ENCODE results near the gene GNPTAB. TPM values are rescaled to one million over a fixed set of nuclear protein-coding genes. Genes with fewer than 3 reads are reported as not detected.

The GNPTAB gene
- total RNA-seq, 4 donors from 2014 or later = 10.7 to 30.3 (median 16.2) TPM

- H3K9me3 ChIP-seq = no peaks in the 10 kb centered on the region
- TF ChIP-seq CTCF (IDR thresholded peaks at IDR 0.05 in 4 of 5, conservative IDR thresholded peaks at IDR 0.05 in 1 of 5) (no peak), POLR2A (IDR thresholded peaks at IDR 0.05) (peak; percentile 10 to 56)
- intact Hi-C loops (cut with DNase I; ENCODE audit: low total_unique reads) (loop anchor here (2.0 to 5.0 kb wide), 4 partner anchors 80 to 289 kb away; partner anchors contain the start of gene ARL1), in situ Hi-C loops (cut with MboI; ENCODE audit: low sequenced_read_pairs in 4 of 4) (no loop called here)
- H3K27ac ChIP-seq = peak overlapping the region; percentile 96 to 98 (median 96)
- peaks cover 34 to 37% of the 10 kb centered on the region in 2 donors for H3K4me1 ChIP-seq
- H3K27me3 ChIP-seq = no peaks in the 10 kb centered on the region
- H3K36me3 ChIP-seq = no peaks in the 10 kb centered on the region
- H3K4me3 ChIP-seq = peak overlapping the region; percentile 72 to 94 (median 84)
- peak; percentile 68 to 69 for ATAC-seq
- peak; percentile 87 to 93 for DNase-seq
Observed at GRCh38 chr12:101696251-101697196, 134.2 kb downstream of the GNPTAB start.

- peak overlapping the region; percentile 96 to 98 (median 96) for H3K27ac ChIP-seq
- no peaks in the 10 kb centered on the region for H3K9me3 ChIP-seq
- intact Hi-C loops (cut with DNase I; ENCODE audit: low total_unique reads) (loop anchor here (2.0 to 5.0 kb wide), 4 partner anchors 79 to 288 kb away; partner anchors contain the start of gene ARL1), in situ Hi-C loops (cut with MboI; ENCODE audit: low sequenced_read_pairs in 4 of 4) (no loop called here)
- TF ChIP-seq POLR2A (IDR thresholded peaks at IDR 0.05) (no peak), CTCF (IDR thresholded peaks at IDR 0.05 in 4 of 5, conservative IDR thresholded peaks at IDR 0.05 in 1 of 5) (no peak)
- no peak overlapping the region for H3K4me3 ChIP-seq
- H3K27me3 ChIP-seq = no peaks in the 10 kb centered on the region
- H3K36me3 ChIP-seq = no peaks in the 10 kb centered on the region
- peaks cover 26 to 29% of the 10 kb centered on the region in 2 donors for H3K4me1 ChIP-seq
- DNase-seq (no peak), ATAC-seq (peak in 1 of 2 donors; percentile 5)
Observed at GRCh38 chr12:101695706-101696105, 135.1 kb downstream of the GNPTAB start.

Other genes with a start within 250 kb of the GNPTAB start
- gene MYBPC1, start 236.0 kb downstream of the GNPTAB start, total RNA-seq = 1,000 to 10,000 TPM; 2,958 to 5,874 (median 4,932) TPM
- 10 to 100 TPM; 32.3 to 67.3 (median 36.1) TPM for gene CHPT1, start 133.3 kb downstream of the GNPTAB start, total RNA-seq
- under 1 TPM in 1 of 4 donors, not detected in 3; 0.66 TPM for gene SYCP3, start 91.5 kb downstream of the GNPTAB start, total RNA-seq
- gene DRAM1, start 46.6 kb upstream of the GNPTAB start, total RNA-seq = 1 to 10 TPM; 2.9 to 7.2 (median 4.1) TPM
- 10 to 100 TPM; 44.2 to 81.8 (median 62.2) TPM for gene WASHC3, start 231.0 kb upstream of the GNPTAB start, total RNA-seq

All from gastrocnemius medialis (tissue), 4 donors.